SK-N-SH (cell line): ENCODE measurements around the gene DHX15.

Source experiments
- CTCF ChIP-seq: fragments of 200-600 bp; sonication (generic); IDR thresholded peaks from 2 replicates; pipeline ENCODE4 v1.6.1; 2017; ENCODE audit warnings: antibody characterized with exemption, mild to moderate bottlenecking, moderate library complexity
- ELF1 ChIP-seq: IDR thresholded peaks from 2 replicates; pipeline ENCODE4 v1.4.0; 2012
- MAX ChIP-seq: IDR thresholded peaks from 2 replicates; pipeline ENCODE4 v1.4.0; 2012; ENCODE audit warnings: low read depth
- POLR2AphosphoS5 ChIP-seq: IDR thresholded peaks from 2 replicates; pipeline ENCODE4 v1.6.1; 2012; ENCODE audit warnings: low read depth, low read length
- TAF1 ChIP-seq: IDR thresholded peaks from 2 replicates; pipeline ENCODE4 v1.6.1; 2012; ENCODE audit warnings: low read depth, mild to moderate bottlenecking, low read length, moderate library complexity, borderline replicate concordance

GRCh38 chr4:24595659-24596058 is 11.3 kb upstream of the DHX15 start:
- TF ChIP-seq CTCF, result no peak
- no peak for TF ChIP-seq MAX
- TF ChIP-seq ELF1, result no peak
- no peak for TF ChIP-seq POLR2AphosphoS5
- TF ChIP-seq TAF1, result no peak
